HCT116 (cell line): ENCODE data around the gene LFNG. TPM values are rescaled to one million over a fixed set of nuclear protein-coding genes. Genes with fewer than 3 reads are reported as not detected.

Experiments
- ATAC-seq: fragments of 200-7000 bp; cut with Tn5 transposase; 2 replicates; pipeline ENCODE4 v1.9.1; 2020; ENCODE audit warnings: mild to moderate bottlenecking, moderate library complexity
- BruUV-seq: library from RNA; stranded (reverse); fragments of 400-500 nt; replicated peaks from 2 replicates; lab custom pipeline; 2021; lab: Mats Ljungman, UMichigan
- CTCF ChIA-PET: fragments of 300-600 bp; sonication (Branson Sonifier 250); formaldehyde crosslinking; loops from one replicate; lab custom pipeline; 2021; ENCODE audit warnings: antibody characterized with exemption; lab: Charles Lee
- POLR2A ChIA-PET: fragments of 300-600, 350-600 bp; sonication (Branson Sonifier 250); formaldehyde crosslinking; loops from one replicate; lab custom pipeline; 2021; ENCODE audit warnings: antibody characterized with exemption; lab: Charles Lee
- RAD21 ChIA-PET, 2 experiments: fragments of 300-600 bp; sonication (Branson Sonifier 250); formaldehyde crosslinking; loops; one replicate each; lab custom pipeline; 2023; ENCODE audit warnings: low total read pairs in 2 of 2; ENCODE audit not compliant: uncharacterized antibody in 2 of 2, unreplicated experiment in 2 of 2, low non-redundant PET in 1 of 2; lab: Charles Lee
- DNase-seq: peaks from one replicate; pipeline ENCODE4 v3.0.0-alpha.2; 2010; ENCODE audit warnings: low read depth, low spot score
- H2AFZ ChIP-seq: fragments of 200-600 bp; shearing (Covaris generic), sonication (generic); 2 replicates; pipeline ENCODE4 v1.6.1; 2017; ENCODE audit warnings: low read depth, mixed run types, mixed read lengths, antibody characterized with exemption, low read length; ENCODE audit not compliant: poor library complexity, severe bottlenecking
- H3K27ac ChIP-seq: 2 replicates; pipeline ENCODE4 v1.5.1; 2012; ENCODE audit warnings: low read depth, low read length
- H3K27me3 ChIP-seq: fragments of 200-600 bp; sonication (generic); 2 replicates; pipeline ENCODE4 v1.6.1; 2016; ENCODE audit warnings: mixed run types, low read length, mixed read lengths; ENCODE audit not compliant: insufficient read depth
- H3K36me3 ChIP-seq, 2 experiments: fragments of 200-500 bp in 1 of 2; fragments of 200-600 bp in 1 of 2; sonication (Bioruptor generic) in 1 of 2; sonication (generic) in 1 of 2; 2 replicates each; pipeline versions ENCODE4 v1.5.1 to v1.6.1; 2014 to 2016; ENCODE audit warnings: low read length in 2 of 2, inconsistent platforms in 1 of 2, mixed read lengths in 1 of 2, mixed run types in 1 of 2; ENCODE audit not compliant: insufficient read depth in 2 of 2, control insufficient read depth in 1 of 2
- H3K4me1 ChIP-seq, 2 experiments: fragments of 200-600 bp in 1 of 2; sonication (generic) in 1 of 2; 2 replicates each; pipeline versions ENCODE4 v1.5.1 to v1.6.1; 2012 to 2017; ENCODE audit warnings: low read length in 2 of 2, inconsistent platforms in 1 of 2, mild to moderate bottlenecking in 1 of 2, mixed read lengths in 1 of 2, mixed run types in 1 of 2, moderate library complexity in 1 of 2; ENCODE audit not compliant: insufficient read depth in 2 of 2, control insufficient read depth in 1 of 2
- H3K4me2 ChIP-seq: fragments of 200-600 bp; sonication (generic); 2 replicates; pipeline ENCODE4 v1.6.1; 2017; ENCODE audit warnings: mixed run types, low read length, mixed read lengths
- H3K4me3 ChIP-seq, 2 experiments: fragments of 200-600 bp in 1 of 2; sonication (generic) in 1 of 2; replicated peaks in 1 of 2; 2 replicates each; pipeline ENCODE4 v1.5.1; 2011 to 2016; ENCODE audit warnings: low read length in 2 of 2, control low read depth in 1 of 2, low read depth in 1 of 2, mild to moderate bottlenecking in 1 of 2, mixed read lengths in 1 of 2, mixed run types in 1 of 2
- H3K79me2 ChIP-seq: fragments of 200-600 bp; sonication (generic); 2 replicates; pipeline ENCODE4 v1.6.1; 2017; ENCODE audit warnings: mild to moderate bottlenecking, mixed run types, low read length, moderate library complexity, mixed read lengths; ENCODE audit not compliant: insufficient read depth
- H3K9ac ChIP-seq: fragments of 200-600 bp; sonication (generic); 2 replicates; pipeline ENCODE4 v1.6.1; 2016; ENCODE audit warnings: low read length, mixed read lengths
- H3K9me2 ChIP-seq: fragments of 200-600 bp; sonication (generic), shearing (Covaris generic); 2 replicates; pipeline ENCODE4 v1.6.1; 2017; ENCODE audit warnings: mixed run types, mild to moderate bottlenecking, moderate library complexity; ENCODE audit not compliant: insufficient read depth
- H3K9me3 ChIP-seq, 2 experiments: fragments of 200-500 bp in 1 of 2; fragments of 200-600 bp in 1 of 2; sonication (Bioruptor generic) in 1 of 2; sonication (generic) in 1 of 2; 2 replicates each; pipeline ENCODE4 v1.6.1; 2014 to 2017; ENCODE audit warnings: low read length in 2 of 2, mixed read lengths in 2 of 2, inconsistent platforms in 1 of 2, low read depth in 1 of 2, mild to moderate bottlenecking in 1 of 2, mixed run types in 1 of 2, moderate library complexity in 1 of 2; ENCODE audit not compliant: control insufficient read depth in 1 of 2, insufficient read depth in 1 of 2
- H4K20me1 ChIP-seq: fragments of 200-600 bp; sonication (generic), shearing (Covaris generic); 2 replicates; pipeline ENCODE4 v1.6.1; 2017; ENCODE audit warnings: mixed run types, mild to moderate bottlenecking, moderate library complexity; ENCODE audit not compliant: insufficient read depth
- CBX3 ChIP-seq: IDR thresholded peaks from 2 replicates; pipeline ENCODE4 v1.6.1; 2012; ENCODE audit warnings: low read depth
- CTCF ChIP-seq, 3 experiments: fragments of 200-600 bp in 1 of 3; sonication (generic) in 1 of 3; IDR thresholded peaks in 2 of 3; conservative IDR thresholded peaks in 1 of 3; 2 replicates each; pipeline ENCODE4 v1.5.1; 2012 to 2017; ENCODE audit warnings: low read depth in 2 of 3, low read length in 2 of 3, antibody characterized with exemption in 1 of 3, borderline replicate concordance in 1 of 3, control low read depth in 1 of 3, mild to moderate bottlenecking in 1 of 3, mixed read lengths in 1 of 3, mixed run types in 1 of 3, moderate library complexity in 1 of 3; ENCODE audit not compliant: insufficient read depth in 1 of 3
- EGR1 ChIP-seq: IDR thresholded peaks from 2 replicates; pipeline ENCODE4 v1.6.1; 2012; ENCODE audit warnings: low read depth
- EZH2 ChIP-seq: fragments of 200-600 bp; sonication (generic); IDR thresholded peaks from 2 replicates; pipeline ENCODE4 v1.6.1; 2017; ENCODE audit warnings: antibody characterized with exemption, mixed run types
- JUND ChIP-seq: IDR thresholded peaks from 2 replicates; pipeline ENCODE4 v1.6.1; 2012
- POLR2AphosphoS5 ChIP-seq: IDR thresholded peaks from 2 replicates; pipeline ENCODE4 v1.6.1; 2011; ENCODE audit warnings: mild to moderate bottlenecking, low read depth, low read length, moderate library complexity
- REST ChIP-seq: IDR thresholded peaks from 2 replicates; pipeline ENCODE4 v1.6.1; 2012; ENCODE audit warnings: low read depth
- SIN3A ChIP-seq: IDR thresholded peaks from 2 replicates; pipeline ENCODE4 v1.6.1; 2012; ENCODE audit warnings: low read depth
- SP1 ChIP-seq: IDR thresholded peaks from 2 replicates; pipeline ENCODE4 v1.6.1; 2012; ENCODE audit warnings: low read depth
- SRF ChIP-seq: IDR thresholded peaks from 2 replicates; pipeline ENCODE4 v1.6.1; 2012; ENCODE audit warnings: low read depth
- YY1 ChIP-seq: IDR thresholded peaks from 2 replicates; pipeline ENCODE4 v1.6.1; 2011; ENCODE audit warnings: low read length, low read depth, moderate library complexity, mild to moderate bottlenecking; ENCODE audit not compliant: insufficient replicate concordance; ENCODE audit errors: extremely low read depth
- ZBTB33 ChIP-seq: IDR thresholded peaks from 2 replicates; pipeline ENCODE4 v1.6.1; 2011; ENCODE audit warnings: mild to moderate bottlenecking, low read length, moderate library complexity; ENCODE audit not compliant: insufficient replicate concordance; ENCODE audit errors: extremely low read depth
- intact Hi-C: fragments of 100-400 bp; cut with micrococcal nuclease; formaldehyde crosslinking; loops from 2 replicates; pipeline ENCODE4 v1.10.0; 2022
- total RNA-seq: library from RNA; stranded (reverse); gene quantifications from one replicate; pipeline ENCODE4 v1.2.1, GENCODE V29; 2021; ENCODE audit not compliant: unreplicated experiment

Gene LFNG
- total RNA-seq, 1 experiment from 2014 or later = 14.3 TPM

GRCh38 chr7:2542011-2542915 is 22.7 kb downstream of the LFNG start:
- H3K27me3 ChIP-seq = no peaks in the 10 kb centered on the region
- H3K4me2 ChIP-seq = no peak overlapping the region
- intact Hi-C loops = no loop called here
- TF ChIP-seq POLR2AphosphoS5 = no peak
- TF ChIP-seq YY1 = no peak
- TF ChIP-seq CTCF (IDR thresholded peaks at IDR 0.05 in 2 of 3, conservative IDR thresholded peaks at IDR 0.05 in 1 of 3; ENCODE audit: borderline replicate concordance in 1 of 3, insufficient read depth in 1 of 3, low read depth in 2 of 3, low read length in 2 of 3) = no peak
- no peak for TF ChIP-seq SRF
- no peak for TF ChIP-seq SP1
- TF ChIP-seq EGR1 = no peak
- no peak for TF ChIP-seq CBX3
- TF ChIP-seq JUND = no peak
- no peak for TF ChIP-seq EZH2
- TF ChIP-seq ZBTB33 = no peak
- no peak for TF ChIP-seq REST
- TF ChIP-seq SIN3A = no peak
- no peak overlapping the region for H3K9ac ChIP-seq
- ChIA-PET RAD21 (no interaction called here), POLR2A (no interaction called here), CTCF (no interaction called here)
- no peak overlapping the region for H3K4me3 ChIP-seq
- no TSS peak for BruUV-seq
- no peak overlapping the region for H3K27ac ChIP-seq
- no peaks in the 10 kb centered on the region for H4K20me1 ChIP-seq
- H2AFZ ChIP-seq = no peak overlapping the region
- ATAC-seq (no peak), DNase-seq (no peak)
- peaks cover 21 to 25% of the 10 kb centered on the region in 2 experiments for H3K36me3 ChIP-seq
- no peaks in the 10 kb centered on the region for H3K9me2 ChIP-seq
- no peaks in the 10 kb centered on the region for H3K9me3 ChIP-seq
- H3K79me2 ChIP-seq = no peaks in the 10 kb centered on the region
- H3K4me1 ChIP-seq = no peaks in the 10 kb centered on the region
